ENCODE measurements around the gene PRKG1. TPM values are rescaled to one million over a fixed set of nuclear protein-coding genes. Genes with fewer than 3 reads are reported as not detected.

PRKG1 gene
- total RNA-seq, 1 experiment from 2014 or later, result 0.21 TPM

DNA sequence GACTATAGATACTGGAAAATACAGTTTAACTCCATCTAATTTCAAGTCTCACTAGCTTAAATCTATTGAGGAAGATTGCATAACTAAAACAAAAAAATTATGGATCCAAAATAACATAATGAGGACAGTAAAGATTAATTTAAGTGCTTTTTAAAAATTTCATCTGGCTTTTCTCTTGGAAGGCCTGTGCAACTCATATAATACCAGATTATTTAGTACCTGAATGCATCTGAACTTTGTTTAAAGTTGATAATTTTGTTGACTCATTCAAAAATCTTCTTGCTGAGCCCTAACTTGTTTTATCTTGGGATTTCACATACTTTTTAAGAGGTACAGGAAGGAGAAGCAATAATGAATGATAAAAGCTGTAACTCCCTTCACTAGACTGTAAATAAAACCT lies 478.6 kb downstream of the PRKG1 start:
- H3K9me3 Mint-ChIP-seq (ENCODE audit: low read depth, unreplicated experiment), result no peaks in the 10 kb centered on the region
- no peak overlapping the region for H3K27ac Mint-ChIP-seq (ENCODE audit: unreplicated experiment)
- TF ChIP-seq, protein P1, sequence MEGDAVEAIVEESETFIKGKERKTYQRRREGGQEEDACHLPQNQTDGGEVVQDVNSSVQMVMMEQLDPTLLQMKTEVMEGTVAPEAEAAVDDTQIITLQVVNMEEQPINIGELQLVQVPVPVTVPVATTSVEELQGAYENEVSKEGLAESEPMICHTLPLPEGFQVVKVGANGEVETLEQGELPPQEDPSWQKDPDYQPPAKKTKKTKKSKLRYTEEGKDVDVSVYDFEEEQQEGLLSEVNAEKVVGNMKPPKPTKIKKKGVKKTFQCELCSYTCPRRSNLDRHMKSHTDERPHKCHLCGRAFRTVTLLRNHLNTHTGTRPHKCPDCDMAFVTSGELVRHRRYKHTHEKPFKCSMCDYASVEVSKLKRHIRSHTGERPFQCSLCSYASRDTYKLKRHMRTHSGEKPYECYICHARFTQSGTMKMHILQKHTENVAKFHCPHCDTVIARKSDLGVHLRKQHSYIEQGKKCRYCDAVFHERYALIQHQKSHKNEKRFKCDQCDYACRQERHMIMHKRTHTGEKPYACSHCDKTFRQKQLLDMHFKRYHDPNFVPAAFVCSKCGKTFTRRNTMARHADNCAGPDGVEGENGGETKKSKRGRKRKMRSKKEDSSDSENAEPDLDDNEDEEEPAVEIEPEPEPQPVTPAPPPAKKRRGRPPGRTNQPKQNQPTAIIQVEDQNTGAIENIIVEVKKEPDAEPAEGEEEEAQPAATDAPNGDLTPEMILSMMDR (IDR thresholded peaks at IDR 0.05; ENCODE audit: unreplicated experiment), result no peak
- H3K4me1 Mint-ChIP-seq (ENCODE audit: low read depth, unreplicated experiment), result no peaks in the 10 kb centered on the region
- H3K36me3 Mint-ChIP-seq (ENCODE audit: insufficient read depth, unreplicated experiment), result no peaks in the 10 kb centered on the region
- intact Hi-C loops (cut with micrococcal nuclease; ENCODE audit: unreplicated experiment), result no loop called here
- no peak for DNase-seq
- no TSS peak for BruUV-seq (replicated peaks)
- no peaks in the 10 kb centered on the region for H3K27me3 Mint-ChIP-seq (ENCODE audit: unreplicated experiment)
- CTCF ChIA-PET, result no interaction called here
- no peak overlapping the region for H3K4me3 Mint-ChIP-seq (ENCODE audit: low read depth, unreplicated experiment)

DNA sequence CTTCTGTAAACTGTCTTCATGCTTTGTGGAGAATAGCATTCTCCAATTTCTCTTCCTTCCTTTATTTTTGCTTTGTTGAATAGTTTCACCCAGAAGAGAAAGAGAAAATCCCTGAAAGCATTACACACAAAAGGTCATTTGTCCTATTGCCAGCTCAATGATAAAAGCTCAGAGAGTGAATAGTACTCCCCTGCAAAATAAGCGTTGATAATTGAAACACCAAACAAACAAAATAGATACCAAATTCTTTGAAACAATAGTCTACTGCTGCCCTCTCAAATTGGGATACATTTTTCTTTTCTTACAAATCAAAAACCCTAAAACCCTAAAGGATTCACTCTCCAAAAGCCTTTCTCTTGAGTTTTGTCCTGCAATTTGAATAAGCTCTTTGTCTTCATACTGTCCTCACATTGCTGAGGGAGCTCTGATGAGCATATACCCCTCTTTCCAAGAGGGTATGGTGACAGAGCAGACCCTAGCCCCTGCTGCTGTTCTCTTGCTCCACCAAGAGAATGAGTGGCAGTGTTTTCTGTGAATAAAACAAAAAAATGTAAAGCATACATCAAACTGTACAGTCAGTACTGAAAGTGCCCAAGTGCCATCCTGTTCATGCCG lies 490.7 kb downstream of the PRKG1 start:
- BruUV-seq (replicated peaks), result no TSS peak
- Mint-ChIP-seq H3K9me3 (ENCODE audit: low read depth, unreplicated experiment) (no peaks in the 10 kb centered on the region), H3K27me3 (ENCODE audit: unreplicated experiment) (no peaks in the 10 kb centered on the region), H3K27ac (ENCODE audit: unreplicated experiment) (no peak overlapping the region), H3K36me3 (ENCODE audit: insufficient read depth, unreplicated experiment) (no peaks in the 10 kb centered on the region), H3K4me3 (ENCODE audit: low read depth, unreplicated experiment) (no peak overlapping the region), H3K4me1 (ENCODE audit: low read depth, unreplicated experiment) (no peaks in the 10 kb centered on the region)
- TF ChIP-seq, protein P1 (IDR thresholded peaks at IDR 0.05; ENCODE audit: unreplicated experiment), result no peak
- DNase-seq, result no peak
- intact Hi-C loops (cut with micrococcal nuclease; ENCODE audit: unreplicated experiment), result no loop called here
- CTCF ChIA-PET, result no interaction called here

- no peaks in the 10 kb centered on the region for H3K36me3 Mint-ChIP-seq (ENCODE audit: insufficient read depth, unreplicated experiment)
- BruUV-seq (replicated peaks), result no TSS peak
- intact Hi-C loops (cut with micrococcal nuclease; ENCODE audit: unreplicated experiment), result no loop called here
- CTCF ChIA-PET, result no interaction called here
- H3K9me3 Mint-ChIP-seq (ENCODE audit: low read depth, unreplicated experiment), result no peaks in the 10 kb centered on the region
- TF ChIP-seq, protein P1 (IDR thresholded peaks at IDR 0.05; ENCODE audit: unreplicated experiment), result no peak
- H3K27ac Mint-ChIP-seq (ENCODE audit: unreplicated experiment), result no peak overlapping the region
- DNase-seq, result no peak
- no peaks in the 10 kb centered on the region for H3K27me3 Mint-ChIP-seq (ENCODE audit: unreplicated experiment)
- no peak overlapping the region for H3K4me3 Mint-ChIP-seq (ENCODE audit: low read depth, unreplicated experiment)
- H3K4me1 Mint-ChIP-seq (ENCODE audit: low read depth, unreplicated experiment), result no peaks in the 10 kb centered on the region
Observed at GRCh38 chr10:51567271-51567670, 493.0 kb downstream of the PRKG1 start.

DNA sequence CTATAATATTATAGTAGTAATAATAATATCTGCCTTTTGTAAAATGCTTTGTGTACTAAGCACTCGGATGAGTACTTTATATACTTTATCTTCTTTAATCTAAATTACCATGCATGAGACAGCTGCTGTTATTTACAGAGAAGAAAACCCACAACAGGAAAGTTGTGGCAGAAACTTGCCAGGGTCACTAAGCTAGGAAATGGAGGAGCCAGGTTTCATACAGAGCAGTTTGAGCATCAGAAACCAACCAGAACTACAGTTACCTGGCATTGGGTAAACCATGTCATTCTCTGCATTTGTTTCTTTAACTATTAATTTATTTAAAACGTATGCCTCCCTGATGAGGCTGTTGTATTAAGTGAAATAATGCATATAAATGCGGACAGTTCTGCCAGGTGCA lies 495.2 kb downstream of the PRKG1 start:
- Mint-ChIP-seq H3K4me3 (ENCODE audit: low read depth, unreplicated experiment) (no peak overlapping the region), H3K27ac (ENCODE audit: unreplicated experiment) (no peak overlapping the region), H3K36me3 (ENCODE audit: insufficient read depth, unreplicated experiment) (no peaks in the 10 kb centered on the region), H3K4me1 (ENCODE audit: low read depth, unreplicated experiment) (no peaks in the 10 kb centered on the region), H3K27me3 (ENCODE audit: unreplicated experiment) (no peaks in the 10 kb centered on the region), H3K9me3 (ENCODE audit: low read depth, unreplicated experiment) (no peaks in the 10 kb centered on the region)
- CTCF ChIA-PET, result no interaction called here
- no TSS peak for BruUV-seq (replicated peaks)
- DNase-seq, result no peak
- TF ChIP-seq, protein P1 (IDR thresholded peaks at IDR 0.05; ENCODE audit: unreplicated experiment), result no peak
- intact Hi-C loops (cut with micrococcal nuclease; ENCODE audit: unreplicated experiment), result no loop called here
